ENCODE data around the gene GABRG3.

The GABRG3 gene

GRCh38 chr15:27095886-27096624 is 125.1 kb downstream of the GABRG3 start:
- H3K27ac ChIP-seq, result peak overlapping the region; percentile 61; the same call in 1 of the 2 replicates
- no peak for TF ChIP-seq CTCF (conservative IDR thresholded peaks at IDR 0.05)

GRCh38 chr15:27097506-27097905 is 126.5 kb downstream of the GABRG3 start:
- TF ChIP-seq CTCF (conservative IDR thresholded peaks at IDR 0.05), result no peak
- no peak overlapping the region for H3K27ac ChIP-seq

GRCh38 chr15:27101982-27102381 is 131.0 kb downstream of the GABRG3 start:
- no peak overlapping the region for H3K27ac ChIP-seq
- TF ChIP-seq CTCF (conservative IDR thresholded peaks at IDR 0.05), result no peak

GRCh38 chr15:27111323-27111722 is 140.3 kb downstream of the GABRG3 start:
- TF ChIP-seq CTCF (conservative IDR thresholded peaks at IDR 0.05), result no peak

GRCh38 chr15:27114473-27114872 is 143.5 kb downstream of the GABRG3 start:
- no peak overlapping the region for H3K27ac ChIP-seq
- no peak for TF ChIP-seq CTCF (conservative IDR thresholded peaks at IDR 0.05)

More at GRCh38 chr15:27111323-27111722, 140.3 kb downstream of the GABRG3 start:
- no peak overlapping the region for H3K27ac ChIP-seq

- no peak for TF ChIP-seq CTCF (conservative IDR thresholded peaks at IDR 0.05)
- no peak overlapping the region for H3K27ac ChIP-seq
Observed at GRCh38 chr15:27119695-27120266, 148.8 kb downstream of the GABRG3 start.

- H3K27ac ChIP-seq, result no peak overlapping the region
- no peak for TF ChIP-seq CTCF (conservative IDR thresholded peaks at IDR 0.05)
Observed at GRCh38 chr15:27121672-27122071, 150.7 kb downstream of the GABRG3 start.
